ENCODE measurements around the gene NSMCE1.

- TF ChIP-seq POLR2A (IDR thresholded peaks at IDR 0.05) (no peak), CTCF (IDR thresholded peaks at IDR 0.05) (no peak)
These were observed 79.9 kb downstream of the NSMCE1 start for GRCh38 chr16:27188633-27189032.
